ENCODE results near the gene MYLK2.

- no peak for TF ChIP-seq POLR2A (IDR thresholded peaks at IDR 0.05)
- no peak for TF ChIP-seq CTCF (IDR thresholded peaks at IDR 0.05)
Measured at GRCh38 chr20:31838646-31839292, 19.6 kb downstream of the MYLK2 start.

Data from sigmoid colon (tissue), 3 donors.